ENCODE data around the gene PPP1R7. TPM values are rescaled to one million over a fixed set of nuclear protein-coding genes. Genes with fewer than 3 reads are reported as not detected.

Gene PPP1R7
- total and polyA plus RNA-seq, 7 donors: 44.0 to 108 (median 72.5) TPM

GRCh38 chr2:241136191-241136590 lies 14.1 kb upstream of the PPP1R7 start:
- TF ChIP-seq, protein P1, sequence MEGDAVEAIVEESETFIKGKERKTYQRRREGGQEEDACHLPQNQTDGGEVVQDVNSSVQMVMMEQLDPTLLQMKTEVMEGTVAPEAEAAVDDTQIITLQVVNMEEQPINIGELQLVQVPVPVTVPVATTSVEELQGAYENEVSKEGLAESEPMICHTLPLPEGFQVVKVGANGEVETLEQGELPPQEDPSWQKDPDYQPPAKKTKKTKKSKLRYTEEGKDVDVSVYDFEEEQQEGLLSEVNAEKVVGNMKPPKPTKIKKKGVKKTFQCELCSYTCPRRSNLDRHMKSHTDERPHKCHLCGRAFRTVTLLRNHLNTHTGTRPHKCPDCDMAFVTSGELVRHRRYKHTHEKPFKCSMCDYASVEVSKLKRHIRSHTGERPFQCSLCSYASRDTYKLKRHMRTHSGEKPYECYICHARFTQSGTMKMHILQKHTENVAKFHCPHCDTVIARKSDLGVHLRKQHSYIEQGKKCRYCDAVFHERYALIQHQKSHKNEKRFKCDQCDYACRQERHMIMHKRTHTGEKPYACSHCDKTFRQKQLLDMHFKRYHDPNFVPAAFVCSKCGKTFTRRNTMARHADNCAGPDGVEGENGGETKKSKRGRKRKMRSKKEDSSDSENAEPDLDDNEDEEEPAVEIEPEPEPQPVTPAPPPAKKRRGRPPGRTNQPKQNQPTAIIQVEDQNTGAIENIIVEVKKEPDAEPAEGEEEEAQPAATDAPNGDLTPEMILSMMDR (IDR thresholded peaks at IDR 0.05): no peak

DNA sequence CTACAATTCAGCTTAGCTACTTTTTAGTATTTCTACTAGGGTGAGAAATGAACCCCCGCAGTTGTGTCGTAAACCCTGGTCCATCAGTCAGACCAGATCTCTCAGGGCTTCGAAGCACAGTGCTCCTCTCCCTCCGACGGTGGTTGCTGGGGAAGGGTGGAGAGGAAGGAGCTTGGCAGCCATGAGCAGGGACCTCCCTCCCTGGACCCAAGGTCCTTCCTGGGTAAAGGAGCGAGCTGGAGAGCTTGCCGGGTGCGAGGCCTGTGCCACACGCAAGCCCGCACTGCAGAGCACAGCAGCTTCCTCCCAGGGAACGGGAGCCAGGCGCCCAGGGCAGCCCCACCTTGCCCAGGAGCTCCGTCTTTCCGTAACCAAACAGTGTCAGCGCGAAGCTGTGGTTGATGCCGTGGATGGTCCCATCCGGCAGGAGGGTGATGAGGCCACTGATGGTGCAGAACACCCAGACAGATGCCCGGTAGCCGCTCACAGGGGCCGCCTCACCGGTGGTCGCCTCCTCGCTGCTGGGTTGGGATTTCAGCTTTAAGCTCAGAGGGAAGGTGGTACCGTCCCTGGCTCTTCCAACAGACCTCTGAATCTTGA lies 13.5 kb upstream of the PPP1R7 start:
- no peaks in the 10 kb centered on the region for H3K4me1 ChIP-seq
- TF ChIP-seq, protein P1 (IDR thresholded peaks at IDR 0.05): no peak
- intact Hi-C loops (cut with DNase I): no loop called here
- no peaks in the 10 kb centered on the region for H3K9me3 ChIP-seq
- H3K27ac ChIP-seq: no peak overlapping the region
- no peak overlapping the region for H3K4me3 ChIP-seq
- no peak for ATAC-seq
- H3K36me3 ChIP-seq (ENCODE audit: insufficient read depth in 1 of 2, low read depth in 1 of 2): no peaks in the 10 kb centered on the region
- DNase-seq: peak in 1 of 2 donors; percentile 34
- H3K27me3 ChIP-seq (ENCODE audit: insufficient read depth in 3 of 3, low read length in 2 of 3): no peaks in the 10 kb centered on the region
- WGBS, 3 donors: 93 to 96% (median 96%) methylated on average over 25 of the region's 25 CpGs

More at GRCh38 chr2:241136191-241136590, 14.1 kb upstream of the PPP1R7 start:
- intact Hi-C loops (cut with DNase I): no loop called here
- H3K9me3 ChIP-seq: no peaks in the 10 kb centered on the region
- DNase-seq: no peak
- H3K36me3 ChIP-seq (ENCODE audit: insufficient read depth in 1 of 2, low read depth in 1 of 2): no peaks in the 10 kb centered on the region
- 96 to 97% (median 96%) methylated on average over 8 of the region's 8 CpGs for WGBS, 3 donors
- no peaks in the 10 kb centered on the region for H3K4me1 ChIP-seq
- no peak for ATAC-seq
- H3K27ac ChIP-seq: no peak overlapping the region
- H3K27me3 ChIP-seq (ENCODE audit: insufficient read depth in 3 of 3, low read length in 2 of 3): no peaks in the 10 kb centered on the region
- H3K4me3 ChIP-seq: no peak overlapping the region

- Histone ChIP-seq H3K9me3 (no peaks in the 10 kb centered on the region), H3K27ac (no peak overlapping the region), H3K4me3 (no peak overlapping the region), H3K27me3 (ENCODE audit: insufficient read depth in 3 of 3, low read length in 2 of 3) (no peaks in the 10 kb centered on the region), H3K4me1 (no peaks in the 10 kb centered on the region), H3K36me3 (ENCODE audit: insufficient read depth in 1 of 2, low read depth in 1 of 2) (no peaks in the 10 kb centered on the region)
- 79 to 85% (median 84%) methylated on average over 22 to 24 of the region's 24 CpGs for WGBS, 3 donors
- intact Hi-C loops (cut with DNase I): no loop called here
- peak in 1 of 2 donors; percentile 48 for DNase-seq
- TF ChIP-seq, protein P1 (IDR thresholded peaks at IDR 0.05): no peak
- no peak for ATAC-seq
Observed at GRCh38 chr2:241137276-241138190, 12.7 kb upstream of the PPP1R7 start.

GRCh38 chr2:241138471-241138870 lies 11.8 kb upstream of the PPP1R7 start:
- WGBS, 3 donors: 95 to 96% (median 95%) methylated on average over 16 of the region's 16 CpGs
- ATAC-seq: no peak

More at GRCh38 chr2:241138471-241138870, 11.8 kb upstream of the PPP1R7 start:
- no peak overlapping the region for H3K27ac ChIP-seq
- TF ChIP-seq, protein P1 (IDR thresholded peaks at IDR 0.05): no peak
- H3K4me1 ChIP-seq: no peaks in the 10 kb centered on the region
- intact Hi-C loops (cut with DNase I): no loop called here
- no peaks in the 10 kb centered on the region for H3K9me3 ChIP-seq
- H3K4me3 ChIP-seq: no peak overlapping the region
- DNase-seq: peak in 1 of 2 donors; percentile 34
- no peaks in the 10 kb centered on the region for H3K27me3 ChIP-seq (ENCODE audit: insufficient read depth in 3 of 3, low read length in 2 of 3)
- H3K36me3 ChIP-seq (ENCODE audit: insufficient read depth in 1 of 2, low read depth in 1 of 2): no peaks in the 10 kb centered on the region

Measured in psoas muscle (tissue), 8 donors.